ENCODE measurements around the gene EDDM3A.
A peak's percentile ranks its signal among the peaks of the same experiment; 100 is the strongest.

EDDM3A gene

GRCh38 chr14:20732477-20732876 lies 13.2 kb upstream of the EDDM3A start:
- Histone ChIP-seq H3K36me3 (ENCODE audit: control insufficient read depth in 1 of 2, insufficient read depth in 2 of 2, low read length in 2 of 2) (no peaks in the 10 kb centered on the region), H3K79me2 (ENCODE audit: control insufficient read depth, insufficient read depth, low read length, poor library complexity) (no peaks in the 10 kb centered on the region), H3K4ac (ENCODE audit: low read depth, low read length) (no peak overlapping the region), H4K12ac (ENCODE audit: low read depth, low read length) (no peak overlapping the region), H3K14ac (ENCODE audit: low read length) (no peak overlapping the region), H4K8ac (ENCODE audit: low read depth, low read length) (no peak overlapping the region), H4K91ac (ENCODE audit: low read depth, low read length) (no peak overlapping the region), H3K79me1 (ENCODE audit: low read length) (no peaks in the 10 kb centered on the region), H2BK120ac (ENCODE audit: insufficient read depth, low read length, poor library complexity) (no peak overlapping the region), H3K23ac (ENCODE audit: low read length) (no peak overlapping the region), H2BK5ac (ENCODE audit: low read depth, low read length, poor library complexity) (no peak overlapping the region), H3K18ac (ENCODE audit: low read length) (no peak overlapping the region), H3K9ac (ENCODE audit: low read length) (no peak overlapping the region), H2BK12ac (ENCODE audit: low read length) (no peak overlapping the region), H2AFZ (ENCODE audit: insufficient read depth, low read length, poor library complexity) (no peak overlapping the region), H3K4me3 (ENCODE audit: low read depth, low read length) (no peak overlapping the region), H3K27ac (ENCODE audit: low read depth, low read length) (no peak overlapping the region), H3K27me3 (ENCODE audit: insufficient read depth, low read length) (no peaks in the 10 kb centered on the region), H2AK5ac (ENCODE audit: low read length) (no peak overlapping the region), H3K4me1 (ENCODE audit: control insufficient read depth in 1 of 2, insufficient read depth in 2 of 2, low read length in 2 of 2) (no peaks in the 10 kb centered on the region), H3K9me3 (ENCODE audit: insufficient read depth, low read depth, low read length) (no peaks in the 10 kb centered on the region), H3K4me2 (ENCODE audit: low read length) (no peak overlapping the region)
- no peak for DNase-seq
- no CpG with 5 or more reads among the region's 5 CpGs for WGBS (ENCODE audit: extremely low coverage, insufficient coverage, insufficient read length)

GRCh38 chr14:20732979-20733635 lies 12.6 kb upstream of the EDDM3A start:
- no peak overlapping the region for H3K14ac ChIP-seq (ENCODE audit: low read length)
- H3K4ac ChIP-seq (ENCODE audit: low read depth, low read length) = no peak overlapping the region
- no peak overlapping the region for H3K27ac ChIP-seq (ENCODE audit: low read depth, low read length)
- no CpG with 5 or more reads among the region's 6 CpGs for WGBS (ENCODE audit: extremely low coverage, insufficient coverage, insufficient read length)
- peak overlapping the region; percentile 4 for H3K4me2 ChIP-seq (ENCODE audit: low read length)
- H4K12ac ChIP-seq (ENCODE audit: low read depth, low read length) = no peak overlapping the region
- H2AFZ ChIP-seq (ENCODE audit: insufficient read depth, low read length, poor library complexity) = no peak overlapping the region
- H3K23ac ChIP-seq (ENCODE audit: low read length) = no peak overlapping the region
- no peaks in the 10 kb centered on the region for H3K36me3 ChIP-seq (ENCODE audit: control insufficient read depth in 1 of 2, insufficient read depth in 2 of 2, low read length in 2 of 2)
- no peaks in the 10 kb centered on the region for H3K9me3 ChIP-seq (ENCODE audit: insufficient read depth, low read depth, low read length)
- no peak overlapping the region for H2BK12ac ChIP-seq (ENCODE audit: low read length)
- no peak overlapping the region for H3K9ac ChIP-seq (ENCODE audit: low read length)
- H3K27me3 ChIP-seq (ENCODE audit: insufficient read depth, low read length) = no peaks in the 10 kb centered on the region
- no peak overlapping the region for H2BK120ac ChIP-seq (ENCODE audit: insufficient read depth, low read length, poor library complexity)
- H3K4me3 ChIP-seq (ENCODE audit: low read depth, low read length) = no peak overlapping the region
- no peak overlapping the region for H3K18ac ChIP-seq (ENCODE audit: low read length)
- no peaks in the 10 kb centered on the region for H3K79me2 ChIP-seq (ENCODE audit: control insufficient read depth, insufficient read depth, low read length, poor library complexity)
- H2AK5ac ChIP-seq (ENCODE audit: low read length) = no peak overlapping the region
- H2BK5ac ChIP-seq (ENCODE audit: low read depth, low read length, poor library complexity) = no peak overlapping the region
- no peak overlapping the region for H4K91ac ChIP-seq (ENCODE audit: low read depth, low read length)
- no peaks in the 10 kb centered on the region for H3K79me1 ChIP-seq (ENCODE audit: low read length)
- no peaks in the 10 kb centered on the region for H3K4me1 ChIP-seq (ENCODE audit: control insufficient read depth in 1 of 2, insufficient read depth in 2 of 2, low read length in 2 of 2)
- no peak overlapping the region for H4K8ac ChIP-seq (ENCODE audit: low read depth, low read length)
- DNase-seq = no peak

GRCh38 chr14:20733684-20734429 lies 11.8 kb upstream of the EDDM3A start:
- Histone ChIP-seq H3K4me3 (ENCODE audit: low read depth, low read length) (no peak overlapping the region), H3K27ac (ENCODE audit: low read depth, low read length) (no peak overlapping the region), H3K23ac (ENCODE audit: low read length) (no peak overlapping the region), H3K4me2 (ENCODE audit: low read length) (peak overlapping the region; percentile 4), H2AK5ac (ENCODE audit: low read length) (no peak overlapping the region), H2BK12ac (ENCODE audit: low read length) (no peak overlapping the region), H4K12ac (ENCODE audit: low read depth, low read length) (no peak overlapping the region), H3K36me3 (ENCODE audit: control insufficient read depth in 1 of 2, insufficient read depth in 2 of 2, low read length in 2 of 2) (no peaks in the 10 kb centered on the region), H3K79me1 (ENCODE audit: low read length) (no peaks in the 10 kb centered on the region), H3K4me1 (ENCODE audit: control insufficient read depth in 1 of 2, insufficient read depth in 2 of 2, low read length in 2 of 2) (no peaks in the 10 kb centered on the region), H4K8ac (ENCODE audit: low read depth, low read length) (no peak overlapping the region), H3K4ac (ENCODE audit: low read depth, low read length) (no peak overlapping the region), H3K9me3 (ENCODE audit: insufficient read depth, low read depth, low read length) (no peaks in the 10 kb centered on the region), H2AFZ (ENCODE audit: insufficient read depth, low read length, poor library complexity) (no peak overlapping the region), H2BK5ac (ENCODE audit: low read depth, low read length, poor library complexity) (no peak overlapping the region), H3K27me3 (ENCODE audit: insufficient read depth, low read length) (no peaks in the 10 kb centered on the region), H3K14ac (ENCODE audit: low read length) (no peak overlapping the region), H2BK120ac (ENCODE audit: insufficient read depth, low read length, poor library complexity) (no peak overlapping the region), H3K18ac (ENCODE audit: low read length) (no peak overlapping the region), H4K91ac (ENCODE audit: low read depth, low read length) (no peak overlapping the region), H3K9ac (ENCODE audit: low read length) (no peak overlapping the region), H3K79me2 (ENCODE audit: control insufficient read depth, insufficient read depth, low read length, poor library complexity) (no peaks in the 10 kb centered on the region)
- no CpG with 5 or more reads among the region's 6 CpGs for WGBS (ENCODE audit: extremely low coverage, insufficient coverage, insufficient read length)
- DNase-seq = no peak

DNA sequence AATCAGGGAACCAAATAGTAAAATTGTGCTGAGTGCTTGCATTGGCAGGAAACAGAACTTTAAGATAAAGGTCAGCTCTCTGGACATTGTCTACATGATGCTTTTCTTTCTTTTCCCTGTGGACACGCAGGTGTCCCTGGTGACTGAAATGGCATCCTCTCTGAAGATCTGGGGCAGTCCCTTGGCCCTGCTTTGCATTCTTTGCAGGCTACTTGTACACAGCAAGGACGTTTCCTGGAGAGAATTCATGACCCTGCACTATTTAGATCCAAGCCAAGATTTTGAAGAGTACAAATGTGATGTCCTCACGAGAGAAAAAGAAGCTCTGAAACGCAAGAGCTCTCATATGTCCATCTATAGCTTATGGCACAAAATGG lies 11.3 kb upstream of the EDDM3A start:
- Histone ChIP-seq H3K4me3 (ENCODE audit: low read depth, low read length) (no peak overlapping the region), H3K23ac (ENCODE audit: low read length) (no peak overlapping the region)

More for the DNA sequence above, 11.3 kb upstream of the EDDM3A start:
- H2BK120ac ChIP-seq (ENCODE audit: insufficient read depth, low read length, poor library complexity) = no peak overlapping the region
- no peak overlapping the region for H3K4me2 ChIP-seq (ENCODE audit: low read length)
- H3K9me3 ChIP-seq (ENCODE audit: insufficient read depth, low read depth, low read length) = no peaks in the 10 kb centered on the region
- H2AFZ ChIP-seq (ENCODE audit: insufficient read depth, low read length, poor library complexity) = no peak overlapping the region
- no peaks in the 10 kb centered on the region for H3K79me2 ChIP-seq (ENCODE audit: control insufficient read depth, insufficient read depth, low read length, poor library complexity)
- no peaks in the 10 kb centered on the region for H3K79me1 ChIP-seq (ENCODE audit: low read length)
- H3K4me1 ChIP-seq (ENCODE audit: control insufficient read depth in 1 of 2, insufficient read depth in 2 of 2, low read length in 2 of 2) = no peaks in the 10 kb centered on the region
- H3K27me3 ChIP-seq (ENCODE audit: insufficient read depth, low read length) = no peaks in the 10 kb centered on the region
- no peak overlapping the region for H4K12ac ChIP-seq (ENCODE audit: low read depth, low read length)
- no peak overlapping the region for H2BK12ac ChIP-seq (ENCODE audit: low read length)
- H3K4ac ChIP-seq (ENCODE audit: low read depth, low read length) = no peak overlapping the region
- H4K8ac ChIP-seq (ENCODE audit: low read depth, low read length) = no peak overlapping the region
- no peak overlapping the region for H3K27ac ChIP-seq (ENCODE audit: low read depth, low read length)
- no peaks in the 10 kb centered on the region for H3K36me3 ChIP-seq (ENCODE audit: control insufficient read depth in 1 of 2, insufficient read depth in 2 of 2, low read length in 2 of 2)
- H3K9ac ChIP-seq (ENCODE audit: low read length) = no peak overlapping the region
- no peak for DNase-seq
- no CpG with 5 or more reads among the region's 4 CpGs for WGBS (ENCODE audit: extremely low coverage, insufficient coverage, insufficient read length)
- H4K91ac ChIP-seq (ENCODE audit: low read depth, low read length) = no peak overlapping the region
- no peak overlapping the region for H2AK5ac ChIP-seq (ENCODE audit: low read length)
- no peak overlapping the region for H3K18ac ChIP-seq (ENCODE audit: low read length)
- H3K14ac ChIP-seq (ENCODE audit: low read length) = no peak overlapping the region
- H2BK5ac ChIP-seq (ENCODE audit: low read depth, low read length, poor library complexity) = no peak overlapping the region
